AML-193 (cell line): ENCODE results near the gene CHRND.
A peak's percentile ranks its signal among the peaks of the same experiment; 100 is the strongest.

ENCODE experiments used
- DNase-seq, 2 experiments: peaks; one replicate each; lab custom pipeline; 2025; lab: John Stamatoyannopoulos, UW

The CHRND gene

DNA sequence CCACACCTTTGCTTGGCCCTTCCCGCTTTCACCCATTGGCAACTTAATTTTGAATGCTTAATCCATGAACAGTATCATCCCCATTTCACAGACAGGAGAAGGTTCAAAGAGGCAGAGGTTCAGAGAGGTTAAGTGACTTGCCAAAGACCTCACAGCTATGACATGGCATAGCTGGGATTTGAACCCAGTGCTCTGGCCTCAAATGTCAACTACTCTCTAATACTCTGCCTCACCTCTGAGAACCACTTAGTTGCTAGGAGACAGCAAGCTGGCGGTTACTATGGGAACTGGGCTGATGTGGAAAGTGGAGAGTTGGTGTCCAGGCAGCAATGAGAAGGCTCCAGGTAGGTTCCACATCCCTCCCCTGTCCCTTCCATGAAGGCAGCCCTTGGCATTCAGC lies 21.5 kb upstream of the CHRND start:
- no peak for DNase-seq

DNA sequence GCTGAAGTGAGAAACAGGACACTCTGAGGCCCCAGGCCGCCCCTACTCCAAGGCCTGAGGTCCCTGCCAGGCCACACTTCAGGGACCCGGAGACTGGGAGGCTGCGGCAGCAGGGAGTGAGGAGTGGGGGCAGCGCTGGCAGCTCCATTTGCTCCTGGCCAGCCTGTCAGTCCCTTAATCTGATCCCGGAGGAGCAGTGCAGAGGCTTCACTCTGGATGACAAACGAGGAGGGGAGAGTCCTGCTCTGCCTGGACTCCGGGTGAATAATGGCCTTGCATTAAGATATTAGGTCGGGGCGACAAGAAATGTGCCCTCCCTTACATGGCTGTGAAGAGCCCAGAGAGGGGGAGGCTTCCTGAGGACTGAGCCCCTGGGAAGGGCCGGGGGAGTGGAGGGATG lies 20.1 kb upstream of the CHRND start:
- DNase-seq, result no peak

DNA sequence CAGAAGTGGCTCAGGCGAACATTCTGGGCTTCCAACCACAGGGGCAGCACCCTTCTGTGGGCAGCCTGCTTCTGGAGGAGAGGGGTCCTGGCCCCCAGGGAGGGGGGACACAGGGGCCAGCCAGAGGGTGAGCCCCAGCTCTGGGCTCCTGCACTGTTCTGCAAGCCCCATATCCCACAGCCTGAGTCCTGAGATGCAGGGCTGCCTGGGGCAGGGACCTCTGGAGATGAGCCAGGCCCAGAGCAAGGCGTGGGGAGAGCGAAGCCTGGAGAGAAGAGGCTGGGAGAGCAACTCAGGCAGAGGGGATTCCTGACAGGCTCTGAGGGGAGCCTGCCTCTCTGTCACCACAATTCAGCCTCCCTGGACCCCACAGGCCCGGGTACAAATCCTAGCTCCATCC lies 19.3 kb upstream of the CHRND start:
- no peak for DNase-seq

DNA sequence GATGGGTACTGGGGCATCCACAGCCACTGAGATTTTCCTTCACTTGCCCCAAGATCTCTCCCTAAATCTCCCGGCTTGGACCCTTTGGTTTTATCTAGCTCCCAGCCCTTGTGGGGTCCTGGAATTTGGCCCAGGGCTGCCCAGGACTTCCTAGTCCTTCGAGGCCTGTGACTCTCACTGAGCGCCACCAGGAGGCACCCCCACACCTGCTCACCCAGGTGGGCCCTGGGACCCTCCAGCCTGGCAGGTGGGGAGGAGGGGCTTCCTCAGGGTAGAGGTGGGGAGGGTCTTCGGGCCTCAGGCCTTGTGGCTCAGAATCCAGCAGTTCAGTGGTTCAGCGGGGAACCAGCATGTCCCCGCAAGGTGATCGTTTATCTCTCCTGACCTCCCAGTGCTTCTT lies 17.7 kb upstream of the CHRND start:
- DNase-seq, result no peak

DNA sequence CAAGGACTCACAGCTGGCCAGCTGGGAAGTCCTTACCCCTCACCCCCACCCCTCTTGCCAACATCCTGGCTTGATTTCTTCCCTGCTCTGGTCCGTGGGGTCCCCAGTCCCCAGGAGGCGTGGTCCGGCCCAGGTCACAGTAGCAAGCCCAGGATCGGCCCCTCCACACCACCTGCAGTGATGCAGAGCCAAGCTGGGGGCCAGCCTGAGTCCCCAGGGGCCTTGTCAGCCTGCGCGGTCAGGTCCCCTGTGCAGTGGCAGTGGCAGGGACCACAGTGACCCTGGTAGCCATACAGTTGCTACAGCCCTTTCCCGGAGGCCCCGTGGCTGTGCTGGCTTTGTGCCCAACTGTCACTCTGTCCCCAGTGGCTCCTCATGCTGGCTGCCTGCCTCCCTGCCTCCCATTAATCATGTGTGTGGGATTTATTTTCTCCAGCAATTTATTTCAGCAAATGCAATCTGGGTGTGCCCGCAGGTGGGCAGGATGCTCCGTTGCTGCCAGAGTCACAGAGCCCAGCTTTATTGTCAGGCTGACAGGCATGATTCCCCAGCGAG lies 14.5 kb upstream of the CHRND start:
- no peak for DNase-seq

DNA sequence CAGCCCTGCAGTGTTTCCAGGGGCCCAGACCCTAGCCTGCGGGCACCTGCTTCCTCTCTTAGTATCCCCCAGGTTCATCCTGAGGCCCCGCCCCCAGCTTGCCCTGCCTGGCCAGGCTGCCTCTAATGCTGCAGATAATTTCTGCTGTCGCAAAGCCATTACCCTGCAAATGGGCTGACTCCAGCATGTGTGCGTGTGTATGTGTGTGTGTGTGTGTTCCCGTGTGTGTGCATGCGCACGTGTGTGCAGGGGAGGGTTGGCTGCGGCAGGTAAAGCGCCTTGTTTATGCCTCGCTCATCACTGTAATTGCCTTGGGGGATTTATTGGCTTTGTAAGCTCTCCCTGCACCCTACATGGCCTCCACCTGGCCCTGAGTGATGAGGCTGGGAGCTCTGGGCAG lies 13.4 kb upstream of the CHRND start:
- no peak for DNase-seq

DNA sequence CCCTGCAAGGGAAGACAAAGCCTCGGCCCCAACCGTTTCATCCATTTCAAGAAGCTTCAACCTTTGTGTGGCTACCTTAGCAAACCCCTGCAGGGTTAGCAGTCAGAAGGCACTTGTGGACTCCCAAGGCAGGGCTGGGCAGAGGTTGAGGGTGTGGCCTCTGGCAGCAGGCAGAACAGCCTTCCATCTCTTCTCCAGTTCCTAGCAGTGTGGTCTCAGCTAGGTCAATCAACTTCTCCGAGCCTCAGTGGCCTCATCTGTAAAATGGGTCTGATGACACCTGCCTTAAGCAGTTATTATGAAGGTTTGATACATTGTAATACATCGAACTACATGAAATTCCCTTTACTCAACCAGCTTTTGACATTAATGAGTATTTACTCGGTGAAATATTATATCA lies 12.6 kb upstream of the CHRND start:
- no peak for DNase-seq

DNA sequence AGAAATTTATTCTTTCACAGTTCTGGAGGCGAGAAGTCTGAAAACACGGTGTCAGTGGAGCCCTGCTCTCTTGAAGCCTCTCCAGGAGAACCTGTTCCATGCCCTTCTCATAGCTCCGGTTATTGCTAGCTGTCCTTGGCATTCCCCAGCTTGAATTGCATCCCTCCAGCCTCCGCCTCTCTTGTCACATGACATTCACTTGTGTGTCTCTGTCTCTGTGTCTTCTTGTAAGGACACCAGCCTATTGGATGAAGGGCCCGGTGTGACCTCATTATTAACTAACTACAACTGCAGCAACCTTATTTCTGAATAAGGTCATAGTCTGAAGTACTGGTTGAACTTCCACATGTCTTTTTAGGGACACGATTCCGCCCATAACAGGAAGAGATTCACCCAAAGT lies 10.3 kb upstream of the CHRND start:
- DNase-seq, result no peak

DNA sequence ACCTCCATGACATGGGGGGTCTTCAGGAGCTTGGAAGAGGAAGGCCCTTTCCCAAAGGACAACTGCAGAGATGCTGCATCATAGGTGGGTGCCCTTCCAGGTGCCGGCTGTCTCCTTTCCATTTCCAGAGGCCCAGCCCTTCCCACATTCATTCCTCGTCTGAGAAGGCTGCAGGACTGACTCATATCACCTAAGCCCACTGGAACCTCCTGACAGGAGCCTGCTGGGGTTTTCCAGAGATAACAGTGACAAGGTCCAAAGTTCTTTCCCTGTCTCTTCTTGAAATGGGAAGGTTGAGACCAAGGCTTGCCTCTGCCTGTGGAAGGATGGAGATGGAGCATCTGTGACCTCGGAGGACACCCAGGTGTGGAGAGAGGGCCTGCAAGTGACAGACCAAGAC lies 9.4 kb upstream of the CHRND start:
- no peak for DNase-seq

DNA sequence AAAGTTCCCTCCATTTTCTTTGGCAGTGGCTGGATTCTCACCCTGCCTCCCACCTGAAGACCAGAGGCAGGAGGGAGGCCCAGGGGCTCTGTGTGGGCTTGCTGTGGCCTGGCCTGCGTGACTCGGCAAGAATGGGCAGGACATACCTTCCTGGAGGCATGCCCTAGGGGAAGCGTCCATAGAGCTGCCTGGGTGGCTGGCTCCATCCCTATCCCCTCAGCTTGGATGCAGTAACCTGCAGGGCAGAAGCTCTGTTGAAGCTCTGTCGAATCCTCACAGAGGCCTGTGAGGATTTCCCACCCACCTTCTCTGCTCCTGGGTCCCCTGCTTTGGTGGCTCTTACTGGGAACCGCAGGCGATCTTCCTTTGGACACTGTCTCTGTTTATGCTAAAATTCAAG lies 7.1 kb upstream of the CHRND start:
- DNase-seq, result no peak

DNA sequence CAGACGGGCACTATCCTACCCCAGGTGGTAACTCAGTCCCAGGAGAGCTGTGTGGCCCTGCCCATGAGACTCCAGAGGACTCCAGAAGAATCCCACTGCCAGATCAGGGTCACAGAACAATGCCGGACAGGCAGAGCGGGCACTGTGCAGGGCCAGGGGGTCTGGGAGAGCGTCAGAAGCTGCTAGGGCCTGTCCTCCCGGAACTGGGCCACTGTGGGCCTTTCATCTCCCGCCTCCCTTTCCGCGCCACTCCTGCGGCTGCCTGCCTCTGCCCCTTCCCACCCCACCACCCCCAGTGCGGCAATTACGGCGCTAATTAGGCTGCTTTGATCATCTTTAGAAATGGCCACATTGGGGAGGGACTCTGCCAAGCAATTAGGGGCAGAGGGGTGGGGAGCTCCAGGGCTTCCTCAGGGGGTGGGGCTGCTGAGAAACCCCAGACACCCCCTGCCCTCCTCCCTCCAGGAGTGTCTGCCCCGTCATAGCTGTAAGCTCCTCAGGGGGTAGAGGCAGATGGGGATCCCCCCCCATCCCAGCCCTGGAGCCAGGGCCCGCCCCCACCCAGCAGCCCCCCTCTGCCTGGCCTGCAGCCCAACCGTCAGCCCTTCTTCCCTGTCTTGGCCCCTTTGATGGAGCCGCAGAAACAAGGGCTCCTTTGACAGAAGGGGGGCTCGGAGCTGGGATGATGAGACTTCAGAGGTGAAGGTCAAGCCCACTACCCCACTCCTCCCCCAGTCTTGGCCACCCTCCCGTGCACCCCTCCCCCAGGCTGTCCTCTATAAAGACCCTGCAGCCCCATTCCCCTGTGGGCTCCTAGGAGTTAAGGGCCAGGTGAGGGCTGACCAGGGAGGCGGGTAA lies 6.2 kb upstream of the CHRND start, which contains the start of gene PRSS56:
Gene PRSS56, plus strand, starts transcription at position 808 of the 858 bp plus-strand sequence. CDS start 211 bp downstream, outside the sequence.
- DNase-seq, result no peak

DNA sequence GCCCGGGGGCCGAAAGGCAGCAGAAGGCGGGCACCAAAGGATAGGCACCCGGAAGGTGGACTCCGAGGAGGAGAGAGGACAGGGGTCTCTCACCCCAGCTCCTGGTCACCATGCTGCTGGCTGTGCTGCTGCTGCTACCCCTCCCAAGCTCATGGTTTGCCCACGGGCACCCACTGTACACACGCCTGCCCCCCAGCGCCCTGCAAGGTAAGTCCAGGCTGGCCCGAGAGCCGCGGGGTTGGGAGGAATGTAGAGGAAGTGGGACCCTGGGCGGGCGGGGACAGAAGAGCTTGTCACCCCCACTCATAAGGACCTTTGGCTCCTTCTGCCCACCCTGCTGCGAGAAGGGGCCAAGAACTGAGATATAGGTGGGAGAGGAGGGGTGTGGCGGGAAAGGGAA lies 5.5 kb upstream of the CHRND start:
- DNase-seq, result no peak

DNA sequence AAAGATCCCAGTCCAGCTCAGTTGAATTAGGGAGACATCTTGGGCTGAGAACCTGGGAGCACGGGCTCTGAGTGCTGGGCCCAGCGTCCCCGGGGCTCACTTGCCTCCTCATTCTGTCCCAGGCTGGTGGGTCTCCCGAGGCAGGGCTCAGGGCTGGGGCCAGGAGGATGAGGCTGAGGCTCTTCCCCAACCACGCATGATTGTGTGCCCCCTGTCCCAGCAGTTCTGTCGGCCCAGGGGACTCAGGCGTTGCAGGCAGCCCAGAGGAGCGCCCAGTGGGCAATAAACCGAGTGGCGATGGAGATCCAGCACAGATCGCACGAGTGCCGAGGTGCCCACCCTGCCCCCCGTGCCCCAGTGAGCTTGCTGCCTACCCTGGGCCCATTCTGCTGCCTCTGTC lies 4.9 kb upstream of the CHRND start:
- DNase-seq, result no peak

DNA sequence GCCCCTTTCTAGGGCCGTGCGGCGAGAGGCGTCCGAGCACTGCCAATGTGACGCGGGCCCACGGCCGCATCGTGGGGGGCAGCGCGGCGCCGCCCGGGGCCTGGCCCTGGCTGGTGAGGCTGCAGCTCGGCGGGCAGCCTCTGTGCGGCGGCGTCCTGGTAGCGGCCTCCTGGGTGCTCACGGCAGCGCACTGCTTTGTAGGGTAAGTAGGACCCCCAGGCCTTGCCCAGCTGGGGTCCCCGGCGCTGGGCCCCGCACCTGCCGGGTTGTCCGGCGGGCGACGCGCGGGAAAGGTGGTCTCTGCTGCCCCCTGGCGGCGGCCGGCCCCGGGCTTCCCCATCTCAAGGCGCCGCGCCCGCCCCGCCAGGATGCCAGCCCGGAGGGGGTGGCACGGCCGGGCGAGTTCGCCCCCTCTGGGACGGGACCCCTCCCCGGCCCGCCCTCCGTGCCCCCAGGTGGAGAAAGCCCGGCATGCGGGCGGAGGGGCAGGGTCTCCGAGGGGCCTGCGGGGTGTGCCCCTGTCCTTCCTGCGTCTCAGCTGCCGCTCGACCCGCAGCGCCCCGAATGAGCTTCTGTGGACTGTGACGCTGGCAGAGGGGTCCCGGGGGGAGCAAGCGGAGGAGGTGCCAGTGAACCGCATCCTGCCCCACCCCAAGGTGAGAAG lies 3.9 kb upstream of the CHRND start:
- DNase-seq, result peak in 1 of 2 experiments; percentile 11

DNA sequence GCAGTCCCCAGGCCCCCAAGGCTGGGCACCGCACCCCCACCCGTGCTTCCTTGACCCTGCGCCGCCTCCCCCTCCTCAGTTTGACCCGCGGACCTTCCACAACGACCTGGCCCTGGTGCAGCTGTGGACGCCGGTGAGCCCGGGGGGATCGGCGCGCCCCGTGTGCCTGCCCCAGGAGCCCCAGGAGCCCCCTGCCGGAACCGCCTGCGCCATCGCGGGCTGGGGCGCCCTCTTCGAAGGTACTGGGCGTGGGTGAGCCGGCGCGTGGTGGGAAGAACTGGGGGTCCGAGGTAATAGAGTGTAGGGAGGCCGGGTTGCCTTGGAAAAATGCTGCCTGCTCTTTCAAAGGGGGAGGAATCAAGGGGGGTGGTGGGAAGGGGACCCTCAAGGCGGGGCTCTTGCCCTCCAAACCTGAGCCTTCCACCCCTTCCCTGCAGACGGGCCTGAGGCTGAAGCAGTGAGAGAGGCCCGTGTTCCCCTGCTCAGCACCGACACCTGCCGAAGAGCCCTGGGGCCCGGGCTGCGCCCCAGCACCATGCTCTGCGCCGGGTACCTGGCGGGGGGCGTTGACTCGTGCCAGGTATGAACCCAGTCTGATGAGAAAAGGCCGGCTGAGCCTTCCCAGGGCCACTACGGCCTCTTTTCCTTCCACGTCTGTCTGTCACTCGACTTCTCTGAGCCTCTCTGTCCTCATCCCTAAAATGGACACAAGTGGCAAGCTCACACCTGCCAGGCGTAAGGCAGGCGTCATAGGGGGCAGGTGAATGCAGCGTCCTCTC lies 3.1 kb upstream of the CHRND start:
- DNase-seq, result no peak

DNA sequence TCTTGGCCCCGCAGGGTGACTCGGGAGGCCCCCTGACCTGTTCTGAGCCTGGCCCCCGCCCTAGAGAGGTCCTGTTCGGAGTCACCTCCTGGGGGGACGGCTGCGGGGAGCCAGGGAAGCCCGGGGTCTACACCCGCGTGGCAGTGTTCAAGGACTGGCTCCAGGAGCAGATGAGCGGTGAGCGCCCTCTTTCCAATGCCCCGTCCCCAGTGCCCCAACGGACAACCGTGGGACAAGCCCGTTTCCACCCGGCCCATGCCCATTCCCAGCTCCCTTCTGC lies 2.6 kb upstream of the CHRND start:
- DNase-seq, result no peak

DNA sequence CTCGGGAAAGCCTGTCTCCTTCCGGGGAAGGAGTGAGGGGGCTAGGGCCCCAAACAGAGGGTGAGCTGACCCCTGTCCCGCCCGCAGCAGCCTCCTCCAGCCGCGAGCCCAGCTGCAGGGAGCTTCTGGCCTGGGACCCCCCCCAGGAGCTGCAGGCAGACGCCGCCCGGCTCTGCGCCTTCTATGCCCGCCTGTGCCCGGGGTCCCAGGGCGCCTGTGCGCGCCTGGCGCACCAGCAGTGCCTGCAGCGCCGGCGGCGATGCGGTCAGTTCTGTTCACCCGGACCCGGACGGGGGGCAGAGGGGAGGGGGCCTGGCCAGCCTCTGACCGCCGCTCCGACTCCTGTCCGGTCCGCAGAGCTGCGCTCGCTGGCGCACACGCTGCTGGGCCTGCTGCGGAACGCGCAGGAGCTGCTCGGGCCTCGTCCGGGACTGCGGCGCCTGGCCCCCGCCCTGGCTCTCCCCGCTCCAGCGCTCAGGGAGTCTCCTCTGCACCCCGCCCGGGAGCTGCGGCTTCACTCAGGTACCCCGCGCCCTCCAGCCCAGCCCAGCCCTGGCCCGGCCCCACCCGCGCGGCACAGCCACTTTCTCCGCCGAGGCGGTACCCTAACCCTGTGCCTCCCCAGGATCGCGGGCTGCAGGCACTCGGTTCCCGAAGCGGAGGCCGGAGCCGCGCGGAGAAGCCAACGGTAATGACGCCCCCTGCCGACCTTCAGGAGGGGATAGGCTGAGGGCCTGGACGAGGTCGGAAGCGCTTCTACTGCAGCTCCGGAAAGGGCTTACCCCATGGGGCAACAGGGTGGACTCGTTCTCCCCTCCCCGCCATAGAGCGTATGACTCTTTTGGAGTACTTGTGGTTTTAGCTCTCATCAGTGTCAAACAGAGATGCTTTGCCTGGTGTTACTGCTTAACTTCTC lies 2.0 kb upstream of the CHRND start:
- DNase-seq, result peak in 1 of 2 experiments; percentile 9

DNA sequence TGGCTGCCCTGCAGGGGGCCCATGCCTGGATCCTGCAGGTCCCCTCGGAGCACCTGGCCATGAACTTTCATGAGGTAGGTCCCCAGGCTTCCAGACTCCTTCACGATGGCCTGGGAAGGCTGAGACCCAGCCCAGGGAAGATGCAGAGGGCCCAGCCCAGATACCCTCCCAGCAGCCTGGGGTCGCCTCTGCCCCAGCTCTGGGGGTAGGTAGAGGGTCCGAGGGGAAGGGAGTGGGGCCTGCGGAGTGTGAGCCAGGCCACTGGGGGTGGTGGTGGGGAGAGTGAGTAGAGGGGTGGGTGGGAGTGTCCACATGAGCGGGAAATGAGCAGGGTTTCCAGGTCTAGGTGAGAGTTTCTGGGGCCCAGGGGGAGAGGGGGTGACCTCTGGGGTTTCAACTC lies 1.2 kb upstream of the CHRND start:
- DNase-seq, result no peak

DNA sequence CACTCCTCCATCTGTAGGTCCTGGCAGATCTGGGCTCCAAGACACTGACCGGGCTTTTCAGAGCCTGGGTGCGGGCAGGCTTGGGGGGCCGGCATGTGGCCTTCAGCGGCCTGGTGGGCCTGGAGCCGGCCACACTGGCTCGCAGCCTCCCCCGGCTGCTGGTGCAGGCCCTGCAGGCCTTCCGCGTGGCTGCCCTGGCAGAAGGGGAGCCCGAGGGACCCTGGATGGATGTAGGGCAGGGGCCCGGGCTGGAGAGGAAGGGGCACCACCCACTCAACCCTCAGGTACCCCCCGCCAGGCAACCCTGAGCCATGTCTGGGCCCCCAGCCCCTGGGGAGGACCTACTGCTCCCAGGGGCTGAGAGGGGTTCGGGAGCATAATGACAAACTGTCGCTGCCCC lies 761 bp upstream of the CHRND start:
- no peak for DNase-seq

DNA sequence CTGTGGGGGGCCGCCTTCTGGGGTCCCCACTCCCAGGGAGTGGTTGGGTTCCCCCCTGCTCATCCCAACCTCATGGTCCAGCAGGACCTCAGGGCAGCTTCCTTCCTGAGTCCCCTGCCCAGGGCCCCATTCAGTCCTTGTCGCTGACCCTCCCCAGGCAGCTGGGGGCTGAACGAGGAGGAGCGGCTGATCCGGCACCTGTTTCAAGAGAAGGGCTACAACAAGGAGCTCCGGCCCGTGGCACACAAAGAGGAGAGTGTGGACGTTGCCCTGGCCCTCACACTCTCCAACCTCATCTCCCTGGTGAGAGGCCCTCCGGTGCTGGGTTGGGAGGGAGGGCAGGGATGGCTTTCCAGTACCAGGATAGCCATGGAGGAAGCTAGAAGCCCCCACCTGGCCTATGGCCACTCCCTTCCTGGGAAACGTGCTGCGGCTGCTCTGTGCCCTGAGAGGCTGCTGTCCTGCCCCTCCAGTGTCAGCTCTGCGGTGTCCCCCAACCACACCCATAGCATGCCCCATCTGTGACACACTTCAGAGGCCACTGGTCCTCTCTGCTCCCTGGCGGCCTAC lies 497 bp downstream of the CHRND start:
- no peak for DNase-seq

DNA sequence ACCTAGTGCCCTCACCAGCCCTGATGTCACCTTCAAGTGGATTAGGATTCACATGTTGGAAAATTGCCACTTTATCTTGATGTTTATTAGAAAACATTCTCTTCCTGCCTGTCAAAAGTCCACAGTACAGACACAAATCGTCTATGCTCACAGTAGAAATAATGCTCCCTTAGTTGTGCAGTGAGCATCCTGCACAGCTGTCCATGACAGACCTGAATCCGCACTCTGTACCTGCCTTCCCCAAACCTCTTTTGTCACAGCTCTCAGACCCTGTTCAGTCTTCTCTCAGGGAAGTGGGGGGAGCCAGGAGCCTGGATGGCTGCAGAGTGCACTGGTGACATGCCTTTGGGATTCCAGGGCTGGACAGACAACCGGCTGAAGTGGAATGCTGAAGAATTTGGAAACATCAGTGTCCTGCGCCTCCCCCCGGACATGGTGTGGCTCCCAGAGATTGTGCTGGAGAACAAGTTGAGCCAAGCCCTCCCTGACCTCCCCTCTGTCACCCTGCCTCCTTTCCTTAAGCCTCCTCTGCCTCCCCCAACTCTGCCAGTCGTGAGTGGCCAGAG lies 2.0 kb downstream of the CHRND start:
- no peak for DNase-seq
